GM19438 (cell line): ENCODE results near the gene SLC22A12.

Experiments
- ATAC-seq: cut with Tn5 transposase; IDR thresholded peaks from one replicate; pipeline ENCODE4 v1.9.1; 2021; ENCODE audit warnings: low read depth; ENCODE audit not compliant: unreplicated experiment

Gene SLC22A12

GRCh38 chr11:64602466-64603070 lies 11.5 kb downstream of the SLC22A12 start:
- ATAC-seq: no peak

- ATAC-seq: no peak
These were observed 12.5 kb downstream of the SLC22A12 start for GRCh38 chr11:64603411-64604110.

- ATAC-seq: no peak
These were observed 13.6 kb downstream of the SLC22A12 start for GRCh38 chr11:64604458-64605243.

GRCh38 chr11:64605244-64605560 lies 14.2 kb downstream of the SLC22A12 start:
- ATAC-seq: no peak

GRCh38 chr11:64605656-64606585 lies 14.9 kb downstream of the SLC22A12 start:
- no peak for ATAC-seq

- no peak for ATAC-seq
These were observed 15.9 kb downstream of the SLC22A12 start for GRCh38 chr11:64606796-64607380.

- no peak for ATAC-seq
These were observed 16.5 kb downstream of the SLC22A12 start for GRCh38 chr11:64607381-64607985.

GRCh38 chr11:64608046-64608445 lies 17.0 kb downstream of the SLC22A12 start:
- no peak for ATAC-seq

GRCh38 chr11:64608636-64609035 lies 17.6 kb downstream of the SLC22A12 start:
- no peak for ATAC-seq

GRCh38 chr11:64609436-64610047 lies 18.5 kb downstream of the SLC22A12 start:
- ATAC-seq: no peak

- no peak for ATAC-seq
These were observed 19.6 kb downstream of the SLC22A12 start for GRCh38 chr11:64610596-64610995.

GRCh38 chr11:64611176-64611575 lies 20.2 kb downstream of the SLC22A12 start:
- ATAC-seq: no peak

- no peak for ATAC-seq
These were observed 21.0 kb downstream of the SLC22A12 start for GRCh38 chr11:64611869-64612646.

- ATAC-seq: no peak
These were observed 22.6 kb downstream of the SLC22A12 start for GRCh38 chr11:64613648-64614047.

GRCh38 chr11:64614917-64615316 lies 23.9 kb downstream of the SLC22A12 start:
- ATAC-seq: no peak

- ATAC-seq: no peak
These were observed 25.8 kb downstream of the SLC22A12 start for GRCh38 chr11:64616817-64617216.

- ATAC-seq: no peak
These were observed 28.2 kb downstream of the SLC22A12 start for GRCh38 chr11:64619196-64619595.

- ATAC-seq: no peak
These were observed 28.9 kb downstream of the SLC22A12 start for GRCh38 chr11:64619811-64620380.
